Measurements from ENCODE around the gene KCNH4. TPM values are rescaled to one million over a fixed set of nuclear protein-coding genes. Genes with fewer than 3 reads are reported as not detected.

Gene KCNH4
- total RNA-seq, 4 donors from 2014 or later, result 0.47 to 0.80 TPM; not detected in 2

DNA sequence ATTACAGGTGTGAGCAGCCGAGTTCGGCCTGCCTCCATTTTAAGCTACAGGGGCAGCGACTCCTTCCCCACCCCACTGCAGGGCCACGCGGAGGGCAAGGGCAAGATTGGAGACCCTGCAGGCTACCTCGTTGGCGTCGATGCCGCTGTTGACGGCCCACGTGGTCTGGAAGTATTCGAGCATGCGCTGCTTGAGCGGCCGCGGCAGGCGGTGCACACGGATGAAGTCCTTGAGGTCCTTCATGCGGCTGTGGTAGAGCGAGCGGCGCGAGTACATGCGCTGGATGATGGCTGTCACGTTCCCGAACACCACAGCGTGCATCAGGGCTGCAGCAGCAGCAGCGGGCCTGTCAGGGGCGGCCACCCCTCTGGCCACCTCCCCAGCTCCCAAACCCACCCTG is 11.6 kb downstream of the KCNH4 start:
- no peak overlapping the region for H3K4me3 ChIP-seq
- no peaks in the 10 kb centered on the region for H3K27me3 ChIP-seq
- TF ChIP-seq CTCF (IDR thresholded peaks at IDR 0.05), result no peak
- TF ChIP-seq POLR2A (IDR thresholded peaks at IDR 0.05), result no peak
- H3K27ac ChIP-seq, result no peak overlapping the region
- DNase-seq, result no peak
- no peaks in the 10 kb centered on the region for H3K36me3 ChIP-seq
- no peaks in the 10 kb centered on the region for H3K9me3 ChIP-seq
- no peaks in the 10 kb centered on the region for H3K4me1 ChIP-seq

DNA sequence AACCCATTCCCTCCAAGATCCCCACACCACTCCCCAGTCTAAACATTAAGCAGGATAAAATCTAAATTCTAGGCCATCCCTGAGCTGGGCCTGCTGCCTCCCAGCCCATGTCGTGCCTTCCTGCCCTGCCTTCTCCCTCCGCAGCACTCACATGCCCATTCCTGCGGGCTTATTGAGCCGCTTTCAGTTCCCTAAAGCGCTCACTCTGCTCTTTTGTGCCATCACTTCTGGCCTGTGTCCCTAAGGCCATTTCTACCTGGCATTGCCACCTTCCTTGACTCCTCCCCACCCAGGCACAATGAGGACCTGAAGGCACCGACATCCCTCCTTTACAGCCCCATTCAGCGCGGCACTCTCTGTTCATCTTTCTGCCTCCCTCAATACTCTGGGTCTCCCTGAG is 13.1 kb downstream of the KCNH4 start:
- H3K9me3 ChIP-seq, result no peaks in the 10 kb centered on the region
- no peak overlapping the region for H3K27ac ChIP-seq
- no peaks in the 10 kb centered on the region for H3K36me3 ChIP-seq
- TF ChIP-seq CTCF (IDR thresholded peaks at IDR 0.05) (no peak), POLR2A (IDR thresholded peaks at IDR 0.05) (no peak)
- H3K4me1 ChIP-seq, result no peaks in the 10 kb centered on the region
- H3K27me3 ChIP-seq, result no peaks in the 10 kb centered on the region
- no peak for DNase-seq
- no peak overlapping the region for H3K4me3 ChIP-seq

- no peaks in the 10 kb centered on the region for H3K27me3 ChIP-seq
Observed at GRCh38 chr17:42166196-42166763, 14.7 kb downstream of the KCNH4 start.

GRCh38 chr17:42165751-42166150 is 15.2 kb downstream of the KCNH4 start:
- H3K4me3 ChIP-seq, result no peak overlapping the region
- H3K36me3 ChIP-seq, result no peaks in the 10 kb centered on the region
- TF ChIP-seq POLR2A (IDR thresholded peaks at IDR 0.05) (no peak), CTCF (IDR thresholded peaks at IDR 0.05) (no peak)
- no peaks in the 10 kb centered on the region for H3K27me3 ChIP-seq
- H3K4me1 ChIP-seq, result no peaks in the 10 kb centered on the region
- DNase-seq, result no peak
- no peaks in the 10 kb centered on the region for H3K9me3 ChIP-seq
- no peak overlapping the region for H3K27ac ChIP-seq

More at GRCh38 chr17:42166196-42166763, 14.7 kb downstream of the KCNH4 start:
- no peaks in the 10 kb centered on the region for H3K36me3 ChIP-seq
- TF ChIP-seq POLR2A (IDR thresholded peaks at IDR 0.05), result no peak
- TF ChIP-seq CTCF (IDR thresholded peaks at IDR 0.05), result no peak
- H3K4me1 ChIP-seq, result no peaks in the 10 kb centered on the region
- no peaks in the 10 kb centered on the region for H3K9me3 ChIP-seq
- H3K27ac ChIP-seq, result no peak overlapping the region
- DNase-seq, result no peak
- no peak overlapping the region for H3K4me3 ChIP-seq

DNA sequence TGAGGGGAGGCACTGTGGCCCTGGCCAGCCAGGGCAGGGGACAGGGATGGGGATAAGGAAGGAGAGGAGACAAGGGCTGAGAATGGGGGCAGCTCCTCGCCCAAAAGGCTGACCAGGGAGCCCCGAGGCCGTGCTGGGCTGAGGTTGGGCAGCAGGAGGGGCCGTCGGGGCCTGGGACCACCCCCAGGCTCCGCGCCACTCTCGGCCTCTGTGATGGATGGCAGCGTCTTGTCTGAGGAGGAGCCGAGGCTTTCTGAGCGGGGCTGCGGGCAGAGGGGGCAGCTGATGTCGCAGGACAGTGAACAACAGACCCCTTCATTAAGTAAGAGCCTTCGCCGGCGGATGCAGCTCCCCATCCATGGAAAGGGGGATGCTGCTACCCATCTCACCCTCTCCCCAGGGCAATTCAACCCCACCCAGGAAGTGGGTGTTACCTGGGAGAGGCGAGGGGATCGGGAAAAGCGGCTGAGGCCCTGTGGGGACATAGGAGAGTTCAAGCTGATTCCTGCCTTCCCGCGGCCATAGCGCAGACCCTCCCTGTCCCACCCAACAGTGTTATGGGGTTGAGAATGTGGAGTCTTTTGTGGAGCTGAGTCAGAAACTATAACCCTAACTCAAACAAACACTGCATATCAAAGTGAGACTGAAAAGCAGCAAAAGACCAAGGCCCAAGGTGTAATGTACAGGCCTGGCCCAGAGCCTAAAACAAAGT is 17.1 kb downstream of the KCNH4 start:
- Histone ChIP-seq H3K9me3 (no peaks in the 10 kb centered on the region), H3K27ac (no peak overlapping the region), H3K36me3 (no peaks in the 10 kb centered on the region), H3K27me3 (no peaks in the 10 kb centered on the region), H3K4me3 (no peak overlapping the region), H3K4me1 (no peaks in the 10 kb centered on the region)
- TF ChIP-seq CTCF (IDR thresholded peaks at IDR 0.05) (no peak), POLR2A (IDR thresholded peaks at IDR 0.05) (no peak)
- no peak for DNase-seq

Measured in Peyer's patch (tissue), 4 donors.